LNCaP clone FGC (cell line): ENCODE measurements around the gene PPA2.

Source experiments
- DNase-seq: peaks from one replicate; pipeline ENCODE4 v3.0.0-alpha.2; 2011; ENCODE audit warnings: low read depth
- H3K4me3 ChIP-seq: 2 replicates; pipeline ENCODE4 v1.5.1; 2011; ENCODE audit warnings: mild to moderate bottlenecking, low read depth, low read length, control low read depth
- TF ChIP-seq, protein P1 (sequence below): IDR thresholded peaks from 2 replicates; pipeline ENCODE4 v1.5.1; 2012; ENCODE audit warnings: mild to moderate bottlenecking; ENCODE audit not compliant: control insufficient read depth, insufficient read depth; ENCODE audit errors: extremely low read depth

PPA2 gene

DNA sequence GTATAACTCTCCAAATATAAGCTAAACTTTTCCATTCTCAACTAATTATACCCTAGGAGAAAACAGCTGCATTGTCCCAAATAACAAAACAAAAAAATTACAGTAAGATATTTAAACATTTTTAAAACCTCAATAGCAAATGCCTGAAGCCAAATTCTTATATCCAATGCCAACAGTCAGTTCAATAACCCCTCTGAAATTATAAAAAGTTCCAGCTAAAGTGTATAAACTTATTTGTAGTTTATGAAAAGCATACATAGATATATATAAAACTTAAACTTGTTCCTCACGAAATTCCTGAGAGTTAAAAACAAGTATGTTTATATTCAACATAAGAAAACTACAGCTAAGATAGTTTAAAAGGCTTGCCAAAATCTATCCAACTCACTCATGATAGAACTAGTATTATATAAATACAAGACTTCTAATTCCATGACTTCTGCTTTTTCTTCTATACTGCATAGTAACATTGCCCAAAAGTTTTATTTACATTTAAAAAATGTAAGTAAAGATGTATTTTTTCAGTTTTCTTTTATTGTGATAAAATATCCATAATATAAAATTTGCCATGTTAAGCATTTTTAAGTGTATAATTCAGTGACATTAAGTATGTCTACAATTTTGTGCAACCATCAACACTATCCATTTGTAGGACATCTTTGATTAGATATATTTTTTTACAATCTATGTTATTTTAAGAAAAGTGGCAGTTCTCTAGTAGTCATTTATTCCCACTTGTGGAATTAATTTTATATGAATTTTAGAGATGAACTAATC is 72.8 kb downstream of the PPA2 start:
- DNase-seq, result no peak
- TF ChIP-seq, protein P1, sequence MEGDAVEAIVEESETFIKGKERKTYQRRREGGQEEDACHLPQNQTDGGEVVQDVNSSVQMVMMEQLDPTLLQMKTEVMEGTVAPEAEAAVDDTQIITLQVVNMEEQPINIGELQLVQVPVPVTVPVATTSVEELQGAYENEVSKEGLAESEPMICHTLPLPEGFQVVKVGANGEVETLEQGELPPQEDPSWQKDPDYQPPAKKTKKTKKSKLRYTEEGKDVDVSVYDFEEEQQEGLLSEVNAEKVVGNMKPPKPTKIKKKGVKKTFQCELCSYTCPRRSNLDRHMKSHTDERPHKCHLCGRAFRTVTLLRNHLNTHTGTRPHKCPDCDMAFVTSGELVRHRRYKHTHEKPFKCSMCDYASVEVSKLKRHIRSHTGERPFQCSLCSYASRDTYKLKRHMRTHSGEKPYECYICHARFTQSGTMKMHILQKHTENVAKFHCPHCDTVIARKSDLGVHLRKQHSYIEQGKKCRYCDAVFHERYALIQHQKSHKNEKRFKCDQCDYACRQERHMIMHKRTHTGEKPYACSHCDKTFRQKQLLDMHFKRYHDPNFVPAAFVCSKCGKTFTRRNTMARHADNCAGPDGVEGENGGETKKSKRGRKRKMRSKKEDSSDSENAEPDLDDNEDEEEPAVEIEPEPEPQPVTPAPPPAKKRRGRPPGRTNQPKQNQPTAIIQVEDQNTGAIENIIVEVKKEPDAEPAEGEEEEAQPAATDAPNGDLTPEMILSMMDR, result no peak
- no peak overlapping the region for H3K4me3 ChIP-seq

DNA sequence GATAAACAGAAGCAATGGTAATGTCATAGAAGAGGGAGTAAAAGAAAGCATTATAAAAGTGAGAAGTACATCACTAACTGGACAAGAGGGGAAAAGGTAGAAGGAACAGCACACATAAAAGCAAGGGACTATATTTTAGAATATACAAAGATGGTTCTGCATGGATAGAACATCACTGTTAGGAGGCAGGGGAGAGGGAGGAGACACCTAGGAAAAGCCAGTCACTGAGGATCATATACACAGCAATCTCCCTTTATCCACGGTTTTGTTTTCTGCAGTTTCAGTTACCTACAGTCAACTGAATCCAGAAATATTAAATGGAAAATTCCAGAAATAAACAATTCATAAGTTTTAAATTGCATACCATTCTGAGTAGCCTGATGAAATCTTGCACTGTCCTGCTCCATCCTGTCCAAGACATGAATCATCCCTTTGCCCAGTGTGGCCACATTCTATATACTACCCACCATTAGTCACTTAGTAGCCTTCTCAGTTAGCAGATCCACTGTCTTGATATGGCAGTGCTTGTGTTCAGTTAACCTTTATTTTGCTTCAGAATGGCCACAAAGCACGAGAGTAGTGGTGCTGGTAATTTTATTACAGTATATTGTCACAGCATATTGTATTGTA is 74.2 kb downstream of the PPA2 start:
- H3K4me3 ChIP-seq, result no peak overlapping the region
- DNase-seq, result no peak
- TF ChIP-seq, protein P1, result no peak

DNA sequence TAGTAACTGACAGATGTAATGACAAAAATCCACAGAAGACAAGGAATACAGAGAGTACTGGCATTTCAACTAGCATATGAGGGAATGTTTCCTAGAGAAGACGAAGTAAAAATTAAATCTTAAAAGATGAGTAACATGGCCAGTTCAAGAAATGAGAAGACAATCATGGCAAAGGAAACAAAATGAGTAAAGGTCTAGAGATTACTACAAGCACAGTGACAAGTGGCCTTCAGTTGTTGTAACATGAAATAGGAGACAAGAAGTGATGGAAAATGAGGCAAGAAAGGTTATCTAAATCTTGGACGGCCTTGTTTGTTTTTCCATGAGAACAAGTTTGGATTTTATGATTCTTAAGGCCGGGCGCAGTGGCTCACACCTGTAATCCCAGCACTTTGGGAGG is 81.0 kb downstream of the PPA2 start:
- TF ChIP-seq, protein P1, result no peak
- no peak overlapping the region for H3K4me3 ChIP-seq
- DNase-seq, result no peak

DNA sequence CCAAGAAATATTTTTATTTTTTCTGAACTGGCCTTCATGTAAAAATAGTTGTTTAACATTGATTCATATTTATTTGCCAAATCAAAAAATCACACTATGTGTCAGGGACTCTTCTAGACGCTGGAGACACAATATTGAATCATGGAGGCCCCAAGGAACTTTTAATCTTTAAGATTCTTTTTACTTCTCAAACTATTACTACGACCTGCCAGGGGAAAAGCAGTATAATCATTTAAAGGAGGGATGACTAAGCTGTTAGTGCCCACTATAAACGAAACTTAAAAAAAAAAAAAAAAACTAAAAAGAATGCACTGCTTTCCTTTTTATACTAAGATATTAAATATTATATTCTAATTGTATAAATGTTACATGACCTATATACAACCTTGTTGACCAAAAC is 84.7 kb downstream of the PPA2 start:
- DNase-seq, result no peak
- TF ChIP-seq, protein P1, result no peak
- H3K4me3 ChIP-seq, result no peak overlapping the region

DNA sequence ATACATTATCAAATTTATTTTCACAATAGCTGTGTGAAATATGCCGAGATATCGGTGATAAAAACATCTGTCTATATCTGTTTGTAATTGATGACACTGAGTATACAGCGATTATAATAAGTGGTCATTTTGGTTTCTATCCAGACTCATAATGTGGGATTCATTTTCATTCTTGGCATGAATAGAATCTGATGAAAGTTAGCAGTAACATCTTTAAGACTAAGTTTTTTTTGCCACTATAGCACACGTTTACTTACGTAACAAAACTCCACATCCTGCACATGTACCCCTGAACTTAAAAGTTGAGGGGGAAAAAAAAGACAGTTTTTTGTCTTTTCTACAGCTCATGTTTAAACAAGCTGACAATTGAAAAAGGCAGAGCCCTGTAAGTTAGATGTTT is 86.4 kb downstream of the PPA2 start:
- TF ChIP-seq, protein P1, result no peak
- H3K4me3 ChIP-seq, result no peak overlapping the region
- no peak for DNase-seq

DNA sequence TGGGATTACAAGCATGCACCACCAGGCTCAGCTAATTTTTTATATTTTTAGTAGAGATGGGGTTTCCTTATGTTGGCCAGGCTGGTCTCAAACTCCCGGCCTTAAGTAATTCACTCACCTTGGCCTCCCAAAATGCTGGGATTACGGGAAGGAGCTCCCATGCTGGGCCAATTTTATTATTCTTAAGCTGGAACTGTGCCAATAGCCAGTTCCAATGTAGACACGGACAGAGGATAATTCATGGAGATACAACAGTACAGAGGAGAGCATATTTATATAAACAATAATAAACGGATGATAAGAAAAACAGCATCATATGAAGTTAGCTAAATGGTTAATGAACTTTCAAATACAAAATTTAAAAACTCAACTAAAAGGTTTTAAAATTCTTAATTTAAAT is 87.8 kb downstream of the PPA2 start:
- H3K4me3 ChIP-seq, result no peak overlapping the region
- no peak for DNase-seq
- TF ChIP-seq, protein P1, result no peak

DNA sequence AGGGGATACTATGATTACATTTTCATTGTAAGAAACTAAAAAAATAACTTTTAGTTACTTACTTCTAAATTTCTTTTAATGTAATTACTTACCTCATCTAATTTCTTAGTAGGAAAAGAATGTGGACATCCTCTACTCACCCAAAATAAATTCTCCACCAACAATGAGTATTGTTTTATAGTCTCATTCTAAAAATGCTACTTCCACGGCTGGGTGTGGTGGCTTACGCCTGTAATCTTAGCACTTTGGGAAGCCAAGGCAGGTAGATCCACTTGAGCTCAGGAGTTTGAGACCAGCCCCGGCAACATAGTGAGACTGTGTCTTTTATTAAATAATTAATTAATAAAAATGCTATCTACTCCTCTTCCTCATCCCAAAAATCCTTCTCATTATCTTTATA is 99.8 kb downstream of the PPA2 start:
- no peak for DNase-seq
- TF ChIP-seq, protein P1, result no peak
- H3K4me3 ChIP-seq, result no peak overlapping the region
